Endometrium (tissue), 2 donors: Measurements from ENCODE around the gene ZMYM2.

Experiments
- FAIRE-seq: peaks from 2 replicates; lab custom pipeline; 2012; peaks lifted over from hg19 to GRCh38; lab: Jason Lieb, UNC
- donor health status: control.
- donor health status: control.

The ZMYM2 gene

GRCh38 chr13:20105161-20105689 lies 146.7 kb downstream of the ZMYM2 start:
- no peak for FAIRE-seq

- FAIRE-seq, result no peak
These were observed 148.2 kb downstream of the ZMYM2 start for GRCh38 chr13:20106742-20107141.

- FAIRE-seq, result no peak
These were observed 150.5 kb downstream of the ZMYM2 start for GRCh38 chr13:20109037-20109436.

GRCh38 chr13:20114066-20114610 lies 155.6 kb downstream of the ZMYM2 start:
- FAIRE-seq, result no peak

GRCh38 chr13:20116213-20116612 lies 157.7 kb downstream of the ZMYM2 start:
- no peak for FAIRE-seq

GRCh38 chr13:20118268-20119140 lies 160.0 kb downstream of the ZMYM2 start:
- no peak for FAIRE-seq

GRCh38 chr13:20119960-20120359 lies 161.4 kb downstream of the ZMYM2 start:
- no peak for FAIRE-seq

- no peak for FAIRE-seq
These were observed 162.6 kb downstream of the ZMYM2 start for GRCh38 chr13:20121159-20121525.

- no peak for FAIRE-seq
These were observed 165.8 kb downstream of the ZMYM2 start for GRCh38 chr13:20124303-20124702.

GRCh38 chr13:20125129-20125782 lies 166.7 kb downstream of the ZMYM2 start:
- no peak for FAIRE-seq

- no peak for FAIRE-seq
These were observed 167.2 kb downstream of the ZMYM2 start for GRCh38 chr13:20125783-20126165.

- no peak for FAIRE-seq
These were observed 168.2 kb downstream of the ZMYM2 start for GRCh38 chr13:20126541-20127261.

- no peak for FAIRE-seq
These were observed 168.7 kb downstream of the ZMYM2 start for GRCh38 chr13:20127262-20127561.

GRCh38 chr13:20127562-20128458 lies 169.3 kb downstream of the ZMYM2 start:
- no peak for FAIRE-seq

GRCh38 chr13:20128459-20128931 lies 170.0 kb downstream of the ZMYM2 start:
- FAIRE-seq, result no peak

GRCh38 chr13:20129076-20129475 lies 170.5 kb downstream of the ZMYM2 start:
- FAIRE-seq, result no peak

- FAIRE-seq, result no peak
These were observed 171.5 kb downstream of the ZMYM2 start for GRCh38 chr13:20130012-20130411.

- FAIRE-seq, result no peak
These were observed 172.1 kb downstream of the ZMYM2 start for GRCh38 chr13:20130652-20131051.

- FAIRE-seq, result no peak
These were observed 172.7 kb downstream of the ZMYM2 start for GRCh38 chr13:20131057-20131832.

GRCh38 chr13:20132052-20132634 lies 173.6 kb downstream of the ZMYM2 start:
- no peak for FAIRE-seq
